GM12874 (cell line): ENCODE measurements around the gene VPS37C.

Experiments used
- CTCF ChIP-seq: IDR thresholded peaks from 2 replicates; pipeline ENCODE4 v1.5.1; 2011; ENCODE audit warnings: low read depth, mild to moderate bottlenecking, control low read depth, low read length, moderate library complexity; ENCODE audit not compliant: insufficient read depth

VPS37C gene

GRCh38 chr11:61153593-61154095, 7.6 kb downstream of the VPS37C start:
- TF ChIP-seq CTCF: no peak

GRCh38 chr11:61152816-61153592, 8.2 kb downstream of the VPS37C start:
- TF ChIP-seq CTCF: no peak

GRCh38 chr11:61151545-61152252, 9.5 kb downstream of the VPS37C start:
- TF ChIP-seq CTCF: no peak

GRCh38 chr11:61150706-61151544, 10.3 kb downstream of the VPS37C start:
- no peak for TF ChIP-seq CTCF

GRCh38 chr11:61149624-61150615, 11.3 kb downstream of the VPS37C start:
- no peak for TF ChIP-seq CTCF

GRCh38 chr11:61147791-61148620, 13.2 kb downstream of the VPS37C start:
- TF ChIP-seq CTCF: no peak
